Measurements from ENCODE around the gene PPM1H.
"Not testable (repeated sequence)": the region's sequence is repeated elsewhere in the genome, so short reads cannot be mapped to it uniquely, and the experiment has no call there.

PPM1H gene

GRCh38 chr12:62943779-62944395 is 8.9 kb upstream of the PPM1H start:
- no peak for DNase-seq

- not testable (repeated sequence) for DNase-seq
Measured at GRCh38 chr12:62942316-62942715, 7.4 kb upstream of the PPM1H start.

GRCh38 chr12:62934239-62934798 is 631 bp downstream of the PPM1H start:
- peak; percentile 38 for DNase-seq

- DNase-seq = no peak
Measured at GRCh38 chr12:62933602-62934238, 1.2 kb downstream of the PPM1H start.

GRCh38 chr12:62933220-62933601 is 1.7 kb downstream of the PPM1H start:
- peak; percentile 80 for DNase-seq

- DNase-seq = no peak
Measured at GRCh38 chr12:62931477-62931876, 3.5 kb downstream of the PPM1H start.

GRCh38 chr12:62930546-62931425 is 4.2 kb downstream of the PPM1H start:
- no peak for DNase-seq

- no peak for DNase-seq
Measured at GRCh38 chr12:62928632-62929031, 6.3 kb downstream of the PPM1H start.

GRCh38 chr12:62925680-62926079 is 9.3 kb downstream of the PPM1H start:
- no peak for DNase-seq

- no peak for DNase-seq
Measured at GRCh38 chr12:62924084-62924483, 10.9 kb downstream of the PPM1H start.

- DNase-seq = no peak
Measured at GRCh38 chr12:62922539-62922938, 12.4 kb downstream of the PPM1H start.

GRCh38 chr12:62919838-62920237 is 15.1 kb downstream of the PPM1H start:
- peak; percentile 90 for DNase-seq

- DNase-seq = no peak
Measured at GRCh38 chr12:62917926-62918325, 17.0 kb downstream of the PPM1H start.

- DNase-seq = peak; percentile 74
Measured at GRCh38 chr12:62916632-62917425, 18.1 kb downstream of the PPM1H start.

GRCh38 chr12:62915204-62915529 is 19.8 kb downstream of the PPM1H start:
- no peak for DNase-seq

- DNase-seq = no peak
Measured at GRCh38 chr12:62914443-62915203, 20.3 kb downstream of the PPM1H start.

- DNase-seq = no peak
Measured at GRCh38 chr12:62913380-62913779, 21.6 kb downstream of the PPM1H start.

GRCh38 chr12:62912644-62913043 is 22.3 kb downstream of the PPM1H start:
- no peak for DNase-seq

- no peak for DNase-seq
Measured at GRCh38 chr12:62911286-62911685, 23.7 kb downstream of the PPM1H start.

GRCh38 chr12:62910549-62911169 is 24.3 kb downstream of the PPM1H start:
- DNase-seq = no peak

- no peak for DNase-seq
Measured at GRCh38 chr12:62909340-62909739, 25.6 kb downstream of the PPM1H start.

GRCh38 chr12:62908674-62909073 is 26.3 kb downstream of the PPM1H start:
- DNase-seq = no peak

Measured in NCI-H2107 (cell line).